GM21786 (cell line): ENCODE measurements around the gene RNF123.

Experiments
- ATAC-seq: cut with Tn5 transposase; IDR thresholded peaks from one replicate; pipeline ENCODE4 v1.9.1; 2021; ENCODE audit not compliant: unreplicated experiment

The RNF123 gene

GRCh38 chr3:49700453-49701128 lies 11.2 kb downstream of the RNF123 start:
- ATAC-seq = no peak

GRCh38 chr3:49701388-49702077 lies 12.2 kb downstream of the RNF123 start:
- no peak for ATAC-seq

GRCh38 chr3:49702672-49703071 lies 13.3 kb downstream of the RNF123 start:
- ATAC-seq = no peak

GRCh38 chr3:49703443-49703927 lies 14.1 kb downstream of the RNF123 start:
- peak; percentile 69 for ATAC-seq

GRCh38 chr3:49703956-49704355 lies 14.6 kb downstream of the RNF123 start:
- ATAC-seq = no peak

GRCh38 chr3:49704629-49705028 lies 15.3 kb downstream of the RNF123 start:
- ATAC-seq = no peak

GRCh38 chr3:49705390-49705960 lies 16.1 kb downstream of the RNF123 start:
- ATAC-seq = no peak

GRCh38 chr3:49706456-49707112 lies 17.2 kb downstream of the RNF123 start:
- ATAC-seq = no peak

- ATAC-seq = no peak
These were observed 17.7 kb downstream of the RNF123 start for GRCh38 chr3:49707113-49707480.

- ATAC-seq = no peak
These were observed 20.5 kb downstream of the RNF123 start for GRCh38 chr3:49709852-49710251.

GRCh38 chr3:49711489-49711888 lies 22.1 kb downstream of the RNF123 start:
- ATAC-seq = no peak

GRCh38 chr3:49712166-49712565 lies 22.8 kb downstream of the RNF123 start:
- ATAC-seq = no peak

GRCh38 chr3:49712631-49713317 lies 23.4 kb downstream of the RNF123 start:
- ATAC-seq = no peak

- ATAC-seq = no peak
These were observed 24.2 kb downstream of the RNF123 start for GRCh38 chr3:49713336-49714105.

GRCh38 chr3:49714728-49715550 lies 25.6 kb downstream of the RNF123 start:
- ATAC-seq = no peak

GRCh38 chr3:49715611-49716121 lies 26.3 kb downstream of the RNF123 start:
- no peak for ATAC-seq

- ATAC-seq = no peak
These were observed 26.8 kb downstream of the RNF123 start for GRCh38 chr3:49716169-49716568.

GRCh38 chr3:49716691-49717210 lies 27.4 kb downstream of the RNF123 start:
- ATAC-seq = no peak
